Subcutaneous adipose tissue (tissue), 4 donors: Measurements from ENCODE around the gene SLC43A3. TPM values are rescaled to one million over a fixed set of nuclear protein-coding genes. Genes with fewer than 3 reads are reported as not detected.

Source experiments
- total RNA-seq, 4 donors: library from RNA; depleted of rRNA; stranded (reverse); fragments of >200 nt; gene quantifications; one replicate each; pipeline ENCODE4 v1.1.0, GENCODE V29; 2016
- TF ChIP-seq, protein P1 (sequence below): fragments of 450-650 bp; IDR thresholded peaks from one replicate; pipeline ENCODE4 v1.5.1; 2016; ENCODE audit warnings: low read depth, mild to moderate bottlenecking, control low read depth, antibody characterized with exemption, moderate library complexity

SLC43A3 gene
- total RNA-seq, 4 donors from 2014 or later, result 50.1 to 108 (median 80.2) TPM

DNA sequence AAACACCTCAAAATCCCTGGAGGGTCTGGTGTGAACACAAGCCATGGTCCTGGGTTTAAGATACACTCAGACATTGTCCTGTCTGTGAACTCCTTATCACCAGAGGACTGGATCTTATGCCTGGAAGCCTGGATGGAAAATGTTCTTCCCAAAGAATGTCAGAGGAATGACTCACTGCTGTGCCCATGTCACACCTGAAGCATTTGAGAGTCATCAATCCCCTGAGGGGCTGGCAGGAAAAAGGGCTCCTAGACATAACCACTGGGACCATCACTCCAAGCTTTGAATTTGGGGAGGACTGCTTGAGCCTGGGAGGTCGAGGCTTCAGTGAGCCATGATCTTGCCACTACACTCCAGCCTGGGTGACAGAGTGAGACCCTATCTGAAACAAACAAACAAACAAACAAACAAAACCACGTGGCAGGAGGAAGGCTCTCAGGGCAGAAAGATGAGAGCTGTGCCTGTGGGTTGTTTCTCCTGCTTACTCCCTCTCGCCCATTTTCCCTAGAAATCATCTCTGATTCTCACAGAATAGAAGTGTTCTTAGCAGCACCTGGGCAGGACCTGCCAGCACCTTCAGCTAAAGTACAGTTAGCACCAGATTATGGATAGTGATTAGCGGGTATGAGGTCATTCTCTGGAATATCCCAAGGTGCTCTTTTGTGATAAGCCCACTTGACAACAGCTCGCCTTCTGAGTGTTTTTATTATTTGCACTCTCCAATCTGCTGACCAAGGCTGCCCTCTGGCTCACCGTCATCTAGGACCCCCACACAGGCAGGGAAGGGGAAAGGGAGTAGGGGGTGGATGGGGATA lies 24.5 kb downstream of the SLC43A3 start:
- TF ChIP-seq, protein P1, sequence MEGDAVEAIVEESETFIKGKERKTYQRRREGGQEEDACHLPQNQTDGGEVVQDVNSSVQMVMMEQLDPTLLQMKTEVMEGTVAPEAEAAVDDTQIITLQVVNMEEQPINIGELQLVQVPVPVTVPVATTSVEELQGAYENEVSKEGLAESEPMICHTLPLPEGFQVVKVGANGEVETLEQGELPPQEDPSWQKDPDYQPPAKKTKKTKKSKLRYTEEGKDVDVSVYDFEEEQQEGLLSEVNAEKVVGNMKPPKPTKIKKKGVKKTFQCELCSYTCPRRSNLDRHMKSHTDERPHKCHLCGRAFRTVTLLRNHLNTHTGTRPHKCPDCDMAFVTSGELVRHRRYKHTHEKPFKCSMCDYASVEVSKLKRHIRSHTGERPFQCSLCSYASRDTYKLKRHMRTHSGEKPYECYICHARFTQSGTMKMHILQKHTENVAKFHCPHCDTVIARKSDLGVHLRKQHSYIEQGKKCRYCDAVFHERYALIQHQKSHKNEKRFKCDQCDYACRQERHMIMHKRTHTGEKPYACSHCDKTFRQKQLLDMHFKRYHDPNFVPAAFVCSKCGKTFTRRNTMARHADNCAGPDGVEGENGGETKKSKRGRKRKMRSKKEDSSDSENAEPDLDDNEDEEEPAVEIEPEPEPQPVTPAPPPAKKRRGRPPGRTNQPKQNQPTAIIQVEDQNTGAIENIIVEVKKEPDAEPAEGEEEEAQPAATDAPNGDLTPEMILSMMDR, result no peak

DNA sequence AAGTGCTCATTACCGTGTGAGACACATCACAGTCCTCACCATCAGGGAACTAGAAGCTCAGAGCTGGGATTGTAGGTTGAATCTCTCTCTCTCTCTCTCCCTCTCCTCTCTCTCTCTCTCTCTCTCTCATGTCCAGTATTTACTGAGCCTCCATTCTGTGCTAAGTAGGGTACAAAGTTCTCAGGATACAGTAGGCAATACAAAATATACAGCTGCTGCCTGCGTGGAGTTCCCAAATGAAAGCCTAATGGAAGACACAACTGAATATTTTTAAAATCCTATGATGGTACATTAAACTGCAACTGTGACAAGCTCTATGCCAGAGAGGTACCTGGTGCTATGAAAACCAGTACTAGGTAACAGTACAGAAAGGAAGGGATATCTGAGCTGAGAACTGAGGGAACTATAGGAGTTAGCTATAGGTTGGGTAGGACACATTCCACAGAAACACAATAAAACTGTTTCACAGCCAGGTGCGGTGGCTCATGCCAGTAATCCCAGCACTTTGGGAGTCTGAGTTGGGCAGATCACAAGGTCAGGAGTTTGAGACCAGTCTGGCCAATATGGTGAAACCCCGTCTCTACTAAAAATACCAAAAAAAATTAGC lies 26.8 kb downstream of the SLC43A3 start:
- TF ChIP-seq, protein P1, result no peak

DNA sequence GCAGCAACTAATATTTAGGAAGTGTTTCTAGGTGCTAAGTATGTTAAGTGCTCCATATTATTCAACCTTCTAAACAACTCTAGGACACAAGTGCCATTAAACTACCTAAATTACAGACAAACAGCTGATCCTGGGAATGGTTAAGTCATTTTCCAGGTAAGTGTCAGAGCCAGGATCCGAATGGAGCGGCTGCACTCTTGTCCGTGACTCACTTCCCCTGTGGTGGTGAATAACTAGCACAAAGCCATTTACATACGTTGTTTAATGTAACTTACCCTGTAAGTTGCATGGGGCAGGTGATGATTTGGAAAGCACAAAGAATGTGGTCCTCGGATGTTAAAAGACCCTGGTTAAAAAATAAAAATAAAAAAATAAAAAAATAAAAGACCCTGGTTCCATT lies 27.7 kb downstream of the SLC43A3 start:
- TF ChIP-seq, protein P1, result no peak

DNA sequence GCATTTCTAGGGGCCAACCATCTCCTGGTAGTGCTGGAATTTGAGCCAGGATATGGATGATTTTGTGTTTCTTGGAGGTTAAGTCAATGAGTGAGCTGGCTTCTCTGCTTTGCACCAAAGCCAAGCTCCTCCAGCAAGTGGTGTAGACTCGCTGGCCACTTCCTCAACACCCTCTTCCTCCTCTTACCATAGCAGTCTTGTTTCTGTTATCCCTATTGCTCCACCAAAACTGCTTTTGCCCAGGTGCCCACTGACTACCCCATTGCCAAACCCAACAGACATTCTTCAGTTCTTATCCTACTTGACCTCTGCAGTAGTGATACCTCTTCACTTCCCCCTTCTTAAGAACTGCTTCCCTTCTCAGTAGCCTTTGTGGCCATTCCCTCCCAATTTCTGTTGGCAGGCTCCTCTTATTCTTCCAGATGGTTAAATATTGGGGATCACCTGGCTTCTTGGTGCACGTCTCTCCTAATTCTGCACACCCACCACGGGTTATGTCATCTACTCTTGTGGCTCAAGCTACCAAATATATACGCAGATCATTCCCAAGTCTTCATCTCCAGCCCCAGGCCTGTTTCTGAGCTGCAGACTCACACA lies 29.4 kb downstream of the SLC43A3 start:
- TF ChIP-seq, protein P1, result no peak

DNA sequence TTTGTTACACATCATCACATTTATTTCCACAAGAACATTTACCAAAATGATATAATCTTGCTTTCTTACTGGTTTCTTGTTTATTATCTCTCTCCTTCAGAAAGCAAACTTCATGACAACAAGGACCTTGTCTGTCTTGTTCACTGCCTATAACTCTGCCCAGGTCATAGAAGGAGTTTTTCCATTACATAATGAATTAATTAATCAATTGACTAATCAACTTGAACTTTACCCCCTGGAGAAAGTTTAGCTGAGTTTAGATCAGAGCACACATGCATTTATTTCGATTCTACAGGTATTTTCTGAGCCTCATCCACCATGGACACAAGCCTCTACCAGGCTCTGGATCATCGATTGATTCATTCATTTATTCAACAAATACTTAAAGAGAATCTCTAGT lies 30.2 kb downstream of the SLC43A3 start:
- TF ChIP-seq, protein P1, result no peak

DNA sequence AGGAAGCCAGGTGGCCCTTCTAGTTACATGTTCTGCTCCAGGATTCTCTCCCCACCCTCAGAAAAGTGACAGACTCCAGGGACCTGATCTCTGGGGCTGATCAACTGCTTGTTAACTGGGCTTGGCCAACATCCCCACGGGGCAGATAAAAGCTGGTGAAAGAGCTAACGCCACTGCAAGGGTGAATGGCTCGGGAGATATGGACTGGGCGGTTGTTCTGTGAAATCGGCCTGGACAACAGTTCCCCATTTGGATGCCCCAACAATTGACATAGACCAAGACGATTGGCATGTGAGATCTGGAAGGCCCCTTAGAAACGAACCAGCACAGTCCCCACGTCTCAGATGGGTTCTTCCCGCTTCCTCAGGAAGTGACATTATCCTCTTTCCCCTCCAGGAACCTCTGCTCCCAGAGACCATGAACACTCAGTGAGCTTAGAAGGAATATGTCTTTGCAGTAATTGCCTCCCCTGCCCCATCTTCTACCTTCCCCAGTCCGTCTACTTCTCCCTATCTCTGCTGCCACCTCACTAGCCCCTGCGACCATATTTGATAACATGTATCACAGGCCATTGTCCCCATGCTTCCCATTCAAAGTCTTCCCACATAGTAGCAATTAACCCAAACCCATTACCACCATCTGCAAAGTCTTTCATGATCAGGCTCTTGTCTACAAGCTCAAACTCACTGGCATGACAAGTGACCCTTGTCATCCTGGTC lies 30.9 kb downstream of the SLC43A3 start:
- TF ChIP-seq, protein P1, result no peak
